GM12878 (cell line): ENCODE results near the gene WIPF2. TPM values are rescaled to one million over a fixed set of nuclear protein-coding genes. Genes with fewer than 3 reads are reported as not detected.

Source experiments
- ATAC-seq: fragments of 200-7000 bp; cut with Tn5 transposase; 3 replicates; pipeline ENCODE4 v1.9.1; 2020; ENCODE audit warnings: mild to moderate bottlenecking, moderate library complexity
- BruUV-seq: library from RNA; stranded (reverse); fragments of 400-500 nt; replicated peaks from 2 replicates; lab custom pipeline; 2021; lab: Mats Ljungman, UMichigan
- CTCF ChIA-PET: fragments of 300-600 bp; sonication (Branson Sonifier 250); formaldehyde crosslinking; extraction: SDS; loops from one replicate; lab custom pipeline; 2021; ENCODE audit warnings: inconsistent platforms; lab: Yijun Ruan, JAX
- POLR2A ChIA-PET: fragments of 350-600 bp; formaldehyde crosslinking; extraction: SDS; loops from one replicate; lab custom pipeline; 2021; ENCODE audit warnings: inconsistent platforms; lab: Charles Lee
- RAD21 ChIA-PET: fragments of 300-600 bp; sonication (Branson Sonifier 250); formaldehyde crosslinking; loops from one replicate; lab custom pipeline; 2023; ENCODE audit warnings: antibody characterized with exemption; ENCODE audit not compliant: unreplicated experiment; lab: Charles Lee
- SMC1A ChIA-PET: fragments of 300-600 bp; sonication (Branson Sonifier 250); formaldehyde crosslinking; loops from one replicate; lab custom pipeline; 2023; ENCODE audit not compliant: unreplicated experiment, uncharacterized antibody; lab: Charles Lee
- DNase-seq: peaks from one replicate; pipeline ENCODE4 v3.0.0-alpha.2; 2011; ENCODE audit warnings: low read depth, low spot score
- FAIRE-seq: peaks from 3 replicates; lab custom pipeline; 2011; peaks lifted over from hg19 to GRCh38; lab: Jason Lieb, UNC
- H2AFZ ChIP-seq: 2 replicates; pipeline ENCODE4 v1.6.0; 2011; ENCODE audit warnings: low read depth, low read length, control low read depth; ENCODE audit not compliant: control insufficient read depth
- H3K27ac ChIP-seq: 2 replicates; pipeline ENCODE4 v1.5.1; 2011; ENCODE audit warnings: control low read depth; ENCODE audit not compliant: control insufficient read depth, insufficient read depth
- H3K27me3 ChIP-seq, 2 experiments: replicated peaks in 1 of 2; 2 replicates each; pipeline versions ENCODE4 v1.6.0 to v1.6.1; 2011; ENCODE audit warnings: low read length in 1 of 2; ENCODE audit not compliant: control insufficient read depth in 2 of 2, insufficient read depth in 2 of 2
- H3K36me3 ChIP-seq, 2 experiments: 2 replicates each; pipeline ENCODE4 v1.5.1; 2011; ENCODE audit warnings: low read length in 1 of 2; ENCODE audit not compliant: control insufficient read depth in 2 of 2, insufficient read depth in 2 of 2
- H3K4me1 ChIP-seq: 2 replicates; pipeline ENCODE4 v1.6.1; 2011; ENCODE audit warnings: mild to moderate bottlenecking, low read length, moderate library complexity, mixed read lengths; ENCODE audit not compliant: control insufficient read depth, insufficient read depth
- H3K4me2 ChIP-seq: 2 replicates; pipeline ENCODE4 v1.6.0; 2011; ENCODE audit warnings: control low read depth; ENCODE audit not compliant: control insufficient read depth, insufficient read depth
- H3K4me3 ChIP-seq: fragments of 200-600 bp; sonication (generic); 2 replicates; pipeline ENCODE4 v1.5.1; 2016
- H3K79me2 ChIP-seq: 2 replicates; pipeline ENCODE4 v1.6.0; 2011; ENCODE audit warnings: low read length; ENCODE audit not compliant: control insufficient read depth, insufficient read depth
- H3K9ac ChIP-seq: 2 replicates; pipeline ENCODE4 v1.8.0; 2011; ENCODE audit warnings: low read length, control low read depth, mixed read lengths; ENCODE audit not compliant: control insufficient read depth, insufficient read depth
- H3K9me3 ChIP-seq: replicated peaks from 3 replicates; pipeline ENCODE4 v1.5.1; 2011; ENCODE audit warnings: mild to moderate bottlenecking, low read length; ENCODE audit not compliant: control insufficient read depth, insufficient read depth
- H4K20me1 ChIP-seq: 2 replicates; pipeline ENCODE4 v1.6.0; 2011; ENCODE audit not compliant: control insufficient read depth, insufficient read depth
- IRF4 ChIP-seq: IDR thresholded peaks from 2 replicates; pipeline ENCODE4 v1.6.1; 2011; ENCODE audit warnings: low read depth, low read length
- MLLT1 ChIP-seq: fragments of 450-650 bp; IDR thresholded peaks from 2 replicates; pipeline ENCODE4 v1.6.1; 2016; ENCODE audit warnings: mild to moderate bottlenecking
- NRF1 ChIP-seq: conservative IDR thresholded peaks from 2 replicates; pipeline ENCODE4 v1.6.1; 2011; ENCODE audit warnings: mild to moderate bottlenecking, low read depth, low read length, improper control_type of control experiment
- RUNX3 ChIP-seq: IDR thresholded peaks from 2 replicates; pipeline ENCODE4 v1.6.1; 2012; ENCODE audit warnings: low read length, inconsistent platforms
- USF2 ChIP-seq: IDR thresholded peaks from 2 replicates; pipeline ENCODE4 v1.6.1; 2011; ENCODE audit warnings: low read depth, low read length, improper control_type of control experiment, borderline replicate concordance
- ZNF687 ChIP-seq: fragments of 450-650 bp; IDR thresholded peaks from 2 replicates; pipeline ENCODE4 v1.6.1; 2017; ENCODE audit warnings: mild to moderate bottlenecking, moderate library complexity
- WGBS: methylation state at CpG from one replicate; pipeline ENCODE4 v1.1.6; 2016; ENCODE audit warnings: low lambda C conversion rate; ENCODE audit not compliant: insufficient replicate concordance, insufficient coverage; ENCODE audit errors: missing lambda C conversion rate; 5-methylcytosine and 5-hydroxymethylcytosine counted together
- in situ Hi-C: fragments of 300-500 bp; cut with MboI; formaldehyde crosslinking; loops from 9 replicates; pipeline ENCODE4 v1.14.3; 2018; ENCODE audit warnings: mixed read lengths
- intact Hi-C: fragments of 100-400 bp; cut with micrococcal nuclease; formaldehyde crosslinking; loops from one replicate; pipeline ENCODE4 v1.14.2; 2022; ENCODE audit not compliant: unreplicated experiment
- polyA plus RNA-seq, 11 experiments: library from polyadenylated mRNA; depleted of rRNA in 4 of 11; unstranded in 6 of 11; stranded (reverse) in 5 of 11; fragments of >200 nt; fragmentation: Nextera tagmentation in 4 of 11; fragmentation: Illumina TruSeq in 1 of 11; extraction: Ambion mirVana in 4 of 11; extraction: Trizol in 1 of 11; gene quantifications; 1 replicate in 1 of 11; 2 replicates in 10 of 11; pipeline versions ENCODE4 v1.2.1 to v1.2.3, GENCODE V29; 2011 to 2016; ENCODE audit warnings: inconsistent platforms in 2 of 11, missing spikeins in 2 of 11, low read depth in 1 of 11
- total RNA-seq, 4 experiments: library from RNA; depleted of rRNA in 3 of 4; stranded (reverse); fragments of >200 nt in 3 of 4; fragmentation: Illumina TruSeq in 1 of 4; extraction: Trizol in 1 of 4; gene quantifications; 2 replicates each; pipeline versions ENCODE4 v1.2.1 to v1.2.3, GENCODE V29; 2013 to 2021

WIPF2 gene
- total and polyA plus RNA-seq, 10 of the 15 experiments (the other 5 are each of a cell fraction or from before 2014, with no cell fraction given): 4.2 to 20.8 (median 7.1) TPM

- Histone ChIP-seq H3K4me3 (peak overlapping the region; percentile 70; the same call in 1 of the 2 replicates), H3K27me3 (no peaks in the 10 kb centered on the region), H2AFZ (no peak overlapping the region), H3K9ac (peak overlapping the region; percentile 7; the same call in 1 of the 2 replicates), H3K36me3 (no peaks in the 10 kb centered on the region; a peak in 1 of 4 replicates), H4K20me1 (no peaks in the 10 kb centered on the region), H3K27ac (peak overlapping the region; percentile 72), H3K4me2 (peak overlapping the region; percentile 71), H3K79me2 (no peaks in the 10 kb centered on the region; the same call in none of the 2 replicates), H3K9me3 (no peaks in the 10 kb centered on the region), H3K4me1 (peaks cover 58% of the 10 kb centered on the region)
- ChIA-PET RAD21 (interaction anchor here (0.7 to 18.7 kb wide), 8 partner anchors 13 to 305 kb away, joined by 3 to 271 read pairs (median 3); partner anchors contain the start of gene WIPF2), POLR2A (interaction anchor here (0.5 to 9.8 kb wide), 9 partner anchors 9 to 1368 kb away, joined by 3 to 123 read pairs (median 3); no protein-coding TSS in a partner anchor), CTCF (interaction anchor here (0.6 to 10.6 kb wide), 15 partner anchors 9 to 566 kb away, joined by 3 to 311 read pairs (median 5); partner anchors contain the start of gene TOP2A), SMC1A (interaction anchor here (0.9 to 11.2 kb wide), 12 partner anchors 8 to 311 kb away, joined by 3 to 172 read pairs (median 4); no protein-coding TSS in a partner anchor)
- DNase-seq (no peak), ATAC-seq (0 out of 3 replicates have a peak, but pooled peaks have one; percentile 3), FAIRE-seq (no peak)
- no TSS peak for BruUV-seq
- WGBS: 63% methylated on average over 2 of the region's 2 CpGs
- intact Hi-C loops (loop anchor here (10.0 kb wide), 1 partner anchor 105 kb away; the partner anchor contains the start of gene TOP2A), in situ Hi-C loops (loop anchor here (5.0 kb wide), 1 partner anchor 227 kb away; no protein-coding TSS in a partner anchor)
- TF ChIP-seq RUNX3 (no peak), NRF1 (no peak), IRF4 (no peak), MLLT1 (no peak), ZNF687 (no peak), USF2 (no peak)
These were observed 90.9 kb downstream of the WIPF2 start for GRCh38 chr17:40309949-40310510.
